Liver (tissue), 9 donors: ENCODE results near the gene CAMSAP2. TPM values are rescaled to one million over a fixed set of nuclear protein-coding genes. Genes with fewer than 3 reads are reported as not detected.

Experiments used
- DNase-seq: peaks from one replicate; pipeline ENCODE4 v3.0.0-alpha.2; 2017; ENCODE audit warnings: low spot score
- H3K27ac ChIP-seq, 2 donors: one replicate each; pipeline ENCODE4 v1.7.0; 2013; ENCODE audit warnings: inconsistent platforms in 2 of 2, low read length in 2 of 2, control low read depth in 1 of 2, low read depth in 1 of 2, mild to moderate bottlenecking in 1 of 2
- H3K27me3 ChIP-seq, 4 donors: one replicate each; pipeline versions ENCODE4 v1.6.1 to v1.7.0; 2013; ENCODE audit warnings: low read length in 3 of 4, inconsistent platforms in 1 of 4, mild to moderate bottlenecking in 1 of 4, moderate library complexity in 1 of 4; ENCODE audit not compliant: control insufficient read depth in 4 of 4, insufficient read depth in 4 of 4
- H3K36me3 ChIP-seq, 4 donors: one replicate each; pipeline versions ENCODE4 v1.6.1 to v1.7.0; 2013; ENCODE audit warnings: low read length in 3 of 4, mild to moderate bottlenecking in 3 of 4, low read depth in 1 of 4, moderate library complexity in 1 of 4; ENCODE audit not compliant: control insufficient read depth in 4 of 4, insufficient read depth in 3 of 4
- H3K4me1 ChIP-seq, 4 donors: one replicate each; pipeline versions ENCODE4 v1.6.1 to v1.7.0; 2013; ENCODE audit warnings: low read length in 3 of 4, mild to moderate bottlenecking in 3 of 4, moderate library complexity in 1 of 4; ENCODE audit not compliant: control insufficient read depth in 4 of 4, insufficient read depth in 4 of 4
- H3K4me3 ChIP-seq, 3 donors: one replicate each; pipeline versions ENCODE4 v1.6.1 to v1.7.0; 2013; ENCODE audit warnings: low read length in 3 of 3, control low read depth in 1 of 3, low read depth in 1 of 3, mild to moderate bottlenecking in 1 of 3
- H3K9ac ChIP-seq, 2 donors: one replicate each; pipeline ENCODE4 v1.7.0; 2013; ENCODE audit warnings: low read length in 2 of 2, mild to moderate bottlenecking in 2 of 2, moderate library complexity in 2 of 2, control low read depth in 1 of 2, low read depth in 1 of 2
- H3K9me3 ChIP-seq, 4 donors: one replicate each; pipeline versions ENCODE4 v1.6.1 to v1.7.0; 2013; ENCODE audit warnings: low read length in 3 of 4; ENCODE audit not compliant: control insufficient read depth in 4 of 4
- ATF3 ChIP-seq: IDR thresholded peaks from 2 replicates; pipeline ENCODE4 v1.6.1; 2016; ENCODE audit warnings: antibody characterized with exemption
- CTCF ChIP-seq: fragments of 150-350 bp; IDR thresholded peaks from 2 replicates; pipeline ENCODE4 v1.5.1; 2017; ENCODE audit warnings: improper control_type of control experiment, low read depth, low read length; ENCODE audit not compliant: missing input control
- EGR1 ChIP-seq, 2 donors: IDR thresholded peaks; 2 replicates each; pipeline ENCODE4 v1.6.1; 2016 to 2018; ENCODE audit warnings: antibody characterized with exemption in 2 of 2, low read depth in 2 of 2
- FOXA1 ChIP-seq: IDR thresholded peaks from 2 replicates; pipeline ENCODE4 v1.6.1; 2016; ENCODE audit warnings: antibody characterized with exemption
- FOXA2 ChIP-seq: IDR thresholded peaks from 2 replicates; pipeline ENCODE4 v1.6.1; 2016; ENCODE audit warnings: antibody characterized with exemption
- GABPA ChIP-seq, 2 donors: IDR thresholded peaks in 1 of 2; conservative IDR thresholded peaks in 1 of 2; 2 replicates each; pipeline ENCODE4 v1.6.1; 2016; ENCODE audit warnings: antibody characterized with exemption in 2 of 2, mild to moderate bottlenecking in 1 of 2, moderate library complexity in 1 of 2
- HNF4A ChIP-seq, 2 donors: conservative IDR thresholded peaks; 2 replicates each; pipeline ENCODE4 v1.6.1; 2016; ENCODE audit warnings: antibody characterized with exemption in 2 of 2, mild to moderate bottlenecking in 2 of 2
- HNF4G ChIP-seq: IDR thresholded peaks from 2 replicates; pipeline ENCODE4 v1.6.1; 2016; ENCODE audit warnings: antibody characterized with exemption
- JUND ChIP-seq, 2 donors: IDR thresholded peaks; 2 replicates each; pipeline ENCODE4 v1.6.1; 2016; ENCODE audit warnings: antibody characterized with exemption in 2 of 2
- MAX ChIP-seq: IDR thresholded peaks from 2 replicates; pipeline ENCODE4 v1.6.1; 2016; ENCODE audit warnings: antibody characterized with exemption
- NR2F2 ChIP-seq: IDR thresholded peaks from 2 replicates; pipeline ENCODE4 v1.6.1; 2016; ENCODE audit warnings: antibody characterized with exemption
- RAD21 ChIP-seq, 2 donors: IDR thresholded peaks; 2 replicates each; pipeline ENCODE4 v1.6.1; 2016; ENCODE audit warnings: antibody characterized with exemption in 2 of 2, mild to moderate bottlenecking in 2 of 2
- RXRA ChIP-seq, 2 donors: IDR thresholded peaks; 2 replicates each; pipeline ENCODE4 v1.6.1; 2017 to 2018; ENCODE audit warnings: antibody characterized with exemption in 2 of 2, mild to moderate bottlenecking in 1 of 2
- SP1 ChIP-seq: IDR thresholded peaks from 2 replicates; pipeline ENCODE4 v1.6.1; 2018; ENCODE audit warnings: antibody characterized with exemption, mild to moderate bottlenecking
- TAF1 ChIP-seq: conservative IDR thresholded peaks from 2 replicates; pipeline ENCODE4 v1.6.1; 2016; ENCODE audit warnings: antibody characterized with exemption, mild to moderate bottlenecking
- YY1 ChIP-seq: IDR thresholded peaks from 2 replicates; pipeline ENCODE4 v1.6.1; 2016; ENCODE audit warnings: antibody characterized with exemption, mild to moderate bottlenecking
- ZBTB33 ChIP-seq: IDR thresholded peaks from 2 replicates; pipeline ENCODE4 v1.6.1; 2016; ENCODE audit warnings: antibody characterized with exemption
- WGBS: extraction: QIAGEN DNeasy Blood & Tissue Kit; methylation state at CpG from one replicate; pipeline ENCODE4 v1.1.7; 2013; 5-methylcytosine and 5-hydroxymethylcytosine counted together
- polyA plus RNA-seq, 2 donors: library from polyadenylated mRNA; stranded (reverse) in 1 of 2; unstranded in 1 of 2; fragments of 200-250 nt in 1 of 2; fragments of >200 nt in 1 of 2; fragmentation: Nextera tagmentation in 1 of 2; extraction: Ambion mirVana in 1 of 2; gene quantifications; one replicate each; pipeline versions ENCODE4 v1.2.1 to v1.2.3, GENCODE V29; 2013 to 2015
- total RNA-seq, 2 donors: library from RNA; depleted of rRNA; stranded (reverse); fragments of >200 nt; gene quantifications; one replicate each; pipeline ENCODE4 v1.2.3, GENCODE V29; 2014
- TF ChIP-seq, protein P1 (sequence below): IDR thresholded peaks from 2 replicates; pipeline ENCODE4 v1.6.1; 2016; ENCODE audit warnings: antibody characterized with exemption, mild to moderate bottlenecking
- donor health status: healthy.
- donor health status: healthy.
- donor health status: healthy.
- donor health status: healthy.
- donor health status: healthy.

Gene CAMSAP2
- total and polyA plus RNA-seq, 4 donors, result 1.9 to 8.6 (median 3.5) TPM

GRCh38 chr1:200906491-200906890 is 167.8 kb downstream of the CAMSAP2 start:
- TF ChIP-seq, protein P1, sequence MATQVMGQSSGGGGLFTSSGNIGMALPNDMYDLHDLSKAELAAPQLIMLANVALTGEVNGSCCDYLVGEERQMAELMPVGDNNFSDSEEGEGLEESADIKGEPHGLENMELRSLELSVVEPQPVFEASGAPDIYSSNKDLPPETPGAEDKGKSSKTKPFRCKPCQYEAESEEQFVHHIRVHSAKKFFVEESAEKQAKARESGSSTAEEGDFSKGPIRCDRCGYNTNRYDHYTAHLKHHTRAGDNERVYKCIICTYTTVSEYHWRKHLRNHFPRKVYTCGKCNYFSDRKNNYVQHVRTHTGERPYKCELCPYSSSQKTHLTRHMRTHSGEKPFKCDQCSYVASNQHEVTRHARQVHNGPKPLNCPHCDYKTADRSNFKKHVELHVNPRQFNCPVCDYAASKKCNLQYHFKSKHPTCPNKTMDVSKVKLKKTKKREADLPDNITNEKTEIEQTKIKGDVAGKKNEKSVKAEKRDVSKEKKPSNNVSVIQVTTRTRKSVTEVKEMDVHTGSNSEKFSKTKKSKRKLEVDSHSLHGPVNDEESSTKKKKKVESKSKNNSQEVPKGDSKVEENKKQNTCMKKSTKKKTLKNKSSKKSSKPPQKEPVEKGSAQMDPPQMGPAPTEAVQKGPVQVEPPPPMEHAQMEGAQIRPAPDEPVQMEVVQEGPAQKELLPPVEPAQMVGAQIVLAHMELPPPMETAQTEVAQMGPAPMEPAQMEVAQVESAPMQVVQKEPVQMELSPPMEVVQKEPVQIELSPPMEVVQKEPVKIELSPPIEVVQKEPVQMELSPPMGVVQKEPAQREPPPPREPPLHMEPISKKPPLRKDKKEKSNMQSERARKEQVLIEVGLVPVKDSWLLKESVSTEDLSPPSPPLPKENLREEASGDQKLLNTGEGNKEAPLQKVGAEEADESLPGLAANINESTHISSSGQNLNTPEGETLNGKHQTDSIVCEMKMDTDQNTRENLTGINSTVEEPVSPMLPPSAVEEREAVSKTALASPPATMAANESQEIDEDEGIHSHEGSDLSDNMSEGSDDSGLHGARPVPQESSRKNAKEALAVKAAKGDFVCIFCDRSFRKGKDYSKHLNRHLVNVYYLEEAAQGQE, result no peak
- TF ChIP-seq JUND (IDR thresholded peaks at IDR 0.05) (no peak), YY1 (no peak), SP1 (no peak), RXRA (IDR thresholded peaks at IDR 0.05) (no peak), RAD21 (IDR thresholded peaks at IDR 0.05) (no peak), FOXA1 (no peak), NR2F2 (no peak), ATF3 (no peak), ZBTB33 (no peak), HNF4A (conservative IDR thresholded peaks at IDR 0.05) (no peak), CTCF (no peak), MAX (no peak), EGR1 (IDR thresholded peaks at IDR 0.05; ENCODE audit: low read depth in 2 of 2) (no peak), FOXA2 (no peak), GABPA (IDR thresholded peaks at IDR 0.05 in 1 of 2, conservative IDR thresholded peaks at IDR 0.05 in 1 of 2) (no peak), HNF4G (no peak), TAF1 (no peak)
- Histone ChIP-seq H3K36me3 (no peaks in the 10 kb centered on the region), H3K9me3 (no peaks in the 10 kb centered on the region), H3K4me3 (no peak overlapping the region), H3K4me1 (no peaks in the 10 kb centered on the region), H3K27ac (no peak overlapping the region), H3K27me3 (no peaks in the 10 kb centered on the region), H3K9ac (no peak overlapping the region)
- WGBS, result 98% methylated on average over 2 of the region's 2 CpGs
- no peak for DNase-seq
